NCI-H82 (cell line): ENCODE results near the gene HOXA6.

Source experiments
- DNase-seq: peaks from one replicate; lab custom pipeline; 2025; lab: John Stamatoyannopoulos, UW

HOXA6 gene

DNA sequence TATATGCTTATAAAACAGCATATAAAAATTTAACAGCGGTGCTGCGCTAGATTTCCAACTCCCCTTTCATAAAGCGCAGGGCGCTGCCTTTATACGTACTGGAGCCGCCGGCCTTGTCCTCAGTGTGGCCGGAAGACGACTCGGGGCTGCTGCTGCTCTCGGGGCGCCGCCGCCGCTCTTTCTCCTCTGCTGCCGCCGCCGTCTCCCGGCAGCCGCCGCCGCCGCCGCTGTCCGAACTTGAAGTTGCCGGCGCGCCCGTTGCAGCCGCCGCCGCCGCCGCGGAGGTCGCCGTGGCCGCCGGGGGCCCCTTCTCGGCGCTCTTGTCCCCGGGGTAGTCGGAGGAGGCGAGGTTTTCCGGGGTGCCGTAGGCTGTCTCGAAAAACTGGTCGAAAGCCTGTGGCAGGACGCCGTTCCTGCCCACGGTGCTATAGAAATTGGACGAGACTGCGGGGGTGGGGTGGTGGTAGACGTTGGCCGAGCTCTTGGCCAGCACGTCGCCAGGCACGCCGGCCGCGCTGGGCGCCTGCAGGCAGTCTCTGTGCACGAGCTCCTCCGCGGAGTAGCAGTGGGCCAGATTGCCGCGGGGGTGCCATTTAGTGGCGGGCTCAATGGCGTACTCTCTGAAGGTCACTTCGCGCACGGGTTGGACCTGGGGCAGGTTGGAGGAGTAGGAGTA lies 36.9 kb upstream of the HOXA6 start:
- DNase-seq: peak; percentile 64

DNA sequence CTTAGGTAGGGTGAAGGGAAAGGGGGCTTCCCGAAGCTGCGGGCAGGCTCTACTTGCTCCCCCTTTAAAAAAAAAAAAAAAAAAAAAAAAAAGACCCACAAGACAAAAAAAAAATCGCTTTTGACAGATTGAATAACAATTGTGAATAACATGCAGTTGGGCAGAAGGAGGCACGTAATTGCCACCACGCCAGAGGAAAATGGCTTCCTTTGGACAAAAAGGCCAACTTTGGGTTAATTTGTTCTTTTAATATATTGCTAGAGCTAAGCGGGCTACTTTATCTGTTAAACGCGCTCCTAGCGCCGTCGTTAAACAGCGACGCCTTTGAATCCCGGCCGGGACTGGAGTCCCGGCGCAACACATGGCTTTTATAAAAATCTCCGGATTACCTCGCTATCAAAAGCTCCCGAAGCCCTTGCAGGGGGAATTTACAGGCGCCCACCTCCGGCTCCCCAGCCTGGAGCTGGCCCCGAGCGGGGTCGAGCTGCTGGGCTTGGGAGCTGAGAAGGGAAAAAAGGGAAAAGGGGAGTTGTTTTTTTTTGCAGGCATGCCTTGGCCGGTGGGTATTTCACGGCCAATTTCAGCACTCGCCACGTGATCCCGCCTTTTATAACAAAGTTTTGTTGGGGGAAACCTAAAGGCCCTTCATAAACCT lies 36.2 kb upstream of the HOXA6 start:
- DNase-seq: peak; percentile 74

DNA sequence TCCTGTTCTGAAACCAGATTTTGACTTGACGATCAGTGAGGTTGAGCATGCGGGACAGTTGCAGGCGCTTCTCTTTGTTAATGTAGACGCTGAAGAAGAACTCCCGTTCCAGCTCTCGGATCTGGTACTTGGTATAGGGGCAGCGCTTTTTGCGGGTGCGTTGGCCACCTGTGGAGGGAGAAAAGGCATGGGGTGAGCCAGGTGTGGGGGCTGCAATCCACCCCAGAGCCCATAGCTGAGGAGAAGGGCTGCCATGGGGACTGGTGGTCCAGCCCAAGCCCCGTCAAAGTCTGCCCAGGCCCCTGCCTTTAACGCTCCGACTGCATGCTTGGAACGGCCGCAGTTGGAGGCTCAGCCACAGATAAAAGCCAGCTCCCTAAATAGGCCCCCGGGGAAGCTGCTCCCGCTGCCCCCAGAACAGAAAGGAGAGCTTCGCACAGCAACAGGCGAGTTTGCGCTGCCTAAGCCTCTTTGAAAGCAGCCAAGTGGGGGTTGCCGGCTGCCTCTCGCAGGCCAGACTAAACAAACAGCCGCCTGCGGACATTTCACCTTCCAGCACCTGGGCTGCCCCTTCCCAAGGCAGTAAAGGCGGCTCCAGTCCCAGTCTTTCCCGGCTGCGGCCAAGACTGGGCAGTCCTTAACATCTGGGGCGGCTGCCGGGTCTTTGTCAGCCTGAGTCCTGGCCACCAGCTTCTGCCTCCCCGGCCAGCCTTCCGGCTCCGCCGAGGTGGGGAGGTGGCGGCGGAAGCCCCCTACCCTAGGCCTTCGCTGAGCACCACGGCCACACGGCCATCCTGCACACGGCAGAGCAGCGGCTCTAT lies 35.5 kb upstream of the HOXA6 start:
- DNase-seq: peak; percentile 71

DNA sequence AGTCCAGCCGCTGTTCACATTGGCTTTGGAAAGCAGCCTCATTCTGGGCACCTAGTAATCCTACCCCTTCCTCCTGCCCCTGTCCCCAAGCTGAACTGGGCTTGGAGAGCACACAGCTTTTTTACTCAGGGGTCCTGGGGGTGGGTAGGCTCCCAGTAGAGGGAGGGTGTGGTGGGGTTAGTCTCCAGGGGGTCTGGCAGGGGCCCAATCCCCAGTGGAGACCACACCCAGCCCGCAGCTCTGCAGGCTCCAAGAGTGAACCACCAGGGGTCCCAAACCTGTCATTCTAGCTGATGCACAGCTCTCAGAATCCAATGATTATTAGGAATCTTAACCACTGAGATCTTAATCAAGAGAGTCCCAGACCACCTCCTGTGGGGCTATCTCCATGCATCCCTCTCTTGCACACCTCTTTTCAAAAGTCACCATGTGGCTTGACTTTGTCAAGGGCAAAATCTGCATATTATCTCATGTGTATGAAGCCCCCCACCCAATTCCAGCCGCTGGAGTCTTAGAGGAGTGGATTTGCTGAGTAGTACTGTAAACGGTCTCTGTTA lies 34.8 kb upstream of the HOXA6 start:
- DNase-seq: no peak

DNA sequence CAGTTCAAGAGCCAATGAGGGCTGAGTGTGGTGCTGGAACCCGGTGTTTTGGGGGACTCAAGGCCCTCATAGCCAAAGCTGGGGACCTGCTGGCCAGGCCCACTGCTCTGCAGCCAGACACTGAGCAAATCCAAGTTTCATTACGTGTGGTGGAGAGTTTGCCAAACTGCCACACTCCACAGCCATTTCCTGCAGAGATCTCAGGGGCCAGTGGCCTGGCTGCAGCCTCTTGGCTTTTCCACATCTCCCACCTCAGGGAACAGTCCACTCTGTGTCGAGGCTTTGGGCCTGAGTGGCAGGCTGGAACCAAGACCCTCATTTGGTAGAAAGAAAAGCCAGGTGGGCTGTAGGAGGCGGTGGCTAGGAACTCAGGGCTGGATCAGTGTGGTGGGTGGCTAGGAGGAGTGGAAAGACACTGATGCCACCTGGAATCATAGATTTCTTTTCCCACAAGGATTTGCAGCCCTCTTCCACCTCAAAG lies 34.3 kb upstream of the HOXA6 start:
- no peak for DNase-seq

DNA sequence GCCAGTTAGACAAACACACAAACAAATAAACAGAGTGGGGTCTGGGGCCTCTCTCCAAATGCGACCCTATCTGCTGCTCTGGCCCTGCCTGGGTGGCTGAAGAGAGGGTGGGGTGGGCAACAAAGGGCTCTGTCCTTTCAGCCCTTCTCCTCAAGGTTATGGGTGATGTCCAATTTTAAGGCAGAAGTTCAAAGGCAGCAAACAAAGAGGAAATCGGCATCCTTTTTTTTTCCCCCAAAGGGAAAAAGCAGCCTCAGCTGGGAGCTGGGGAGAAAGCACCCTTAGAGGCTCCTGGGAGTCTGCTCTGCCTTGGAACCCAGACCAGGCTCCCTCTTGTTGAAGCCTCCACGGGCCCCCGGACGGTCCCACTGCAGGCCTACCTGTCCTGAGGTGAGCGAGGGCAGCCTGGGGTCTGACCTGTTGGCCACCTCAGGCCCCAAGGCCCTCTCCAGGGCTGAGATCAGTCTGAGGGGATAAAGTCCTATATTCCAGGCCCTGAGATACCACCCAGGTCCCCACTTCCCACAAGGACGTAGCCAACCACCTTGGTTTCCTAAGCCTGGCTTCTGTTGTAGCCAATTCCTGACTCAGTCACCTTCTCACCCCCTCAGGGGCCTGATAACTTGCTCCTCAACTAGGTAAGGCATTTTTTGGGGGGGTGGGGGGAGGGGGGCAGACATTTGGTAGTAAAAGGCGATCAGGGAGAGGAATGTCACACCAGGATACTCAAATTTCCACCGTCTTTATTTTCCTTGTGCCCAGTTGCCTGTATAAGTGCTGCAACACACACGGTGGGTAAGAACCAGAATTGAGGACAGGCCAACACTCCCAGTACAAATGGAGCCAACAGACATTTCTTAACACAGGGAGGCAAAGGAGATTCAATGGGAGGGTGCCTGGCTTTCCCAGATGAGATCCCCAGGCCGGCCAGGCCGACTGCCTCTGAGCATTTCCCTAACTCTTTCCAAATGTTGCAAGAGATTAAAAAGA lies 33.2 kb upstream of the HOXA6 start:
- DNase-seq: no peak

DNA sequence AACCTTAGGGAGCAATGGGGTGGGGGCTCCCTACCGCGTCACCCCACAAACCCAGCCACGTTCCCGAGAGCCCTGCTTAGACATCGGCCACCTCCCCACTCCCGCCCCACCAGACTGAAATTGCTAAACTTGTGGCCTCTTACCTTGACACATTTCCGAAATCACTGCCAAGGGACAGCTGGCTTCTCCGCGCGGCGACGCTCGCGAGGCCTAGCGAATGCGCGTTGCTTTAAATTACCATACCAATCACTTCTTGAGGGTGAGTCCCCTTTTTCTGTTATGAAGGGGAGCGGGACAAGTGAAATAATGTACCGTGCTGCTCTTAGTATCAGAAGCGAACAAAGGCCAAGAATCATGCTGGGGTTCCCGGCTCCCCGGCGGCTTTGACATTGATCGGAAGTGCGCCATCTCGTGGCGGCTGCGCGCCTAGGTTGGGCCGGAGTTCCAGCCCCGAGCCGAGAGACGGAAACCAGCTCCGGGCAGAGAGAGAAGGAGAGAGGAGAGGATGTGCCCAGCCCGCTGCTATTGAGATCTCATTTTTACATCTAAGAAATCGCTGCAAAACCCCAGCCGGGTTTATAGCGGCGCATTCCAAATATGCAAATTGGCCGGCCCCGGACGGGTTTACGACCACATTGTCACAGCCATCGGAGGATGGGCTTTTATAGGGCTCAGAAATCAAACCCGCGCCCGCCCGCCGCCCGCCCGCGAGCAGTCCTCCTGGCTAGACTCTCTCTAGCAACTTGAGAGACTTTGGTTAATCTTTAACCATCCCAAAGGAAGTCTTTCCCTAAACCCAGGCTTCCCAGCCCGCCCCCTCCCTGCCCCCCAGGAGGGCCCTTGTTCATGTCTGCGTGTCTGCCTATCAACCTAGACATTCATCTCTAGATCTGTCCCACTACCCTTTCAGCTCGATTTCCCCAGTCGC lies 32.2 kb upstream of the HOXA6 start:
- DNase-seq: peak; percentile 70

DNA sequence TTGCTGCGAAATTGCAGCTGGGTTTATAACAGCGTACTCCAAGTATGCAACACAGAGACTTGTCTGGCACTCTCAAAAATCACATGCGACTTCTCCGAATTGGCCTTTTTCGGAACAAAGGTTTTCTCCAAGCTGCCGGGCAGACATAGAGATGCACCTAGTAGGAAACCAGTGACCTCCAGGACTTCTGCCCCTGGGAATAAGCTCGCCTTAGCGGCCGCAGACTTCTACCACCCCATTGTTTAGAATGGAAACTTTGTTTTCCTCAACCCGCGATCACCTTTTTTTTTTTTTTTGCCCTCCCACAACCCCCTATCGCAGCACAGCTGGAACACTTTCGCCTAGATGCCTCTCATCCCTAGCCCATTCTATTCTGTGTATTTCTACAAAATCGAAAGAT lies 31.5 kb upstream of the HOXA6 start:
- no peak for DNase-seq

DNA sequence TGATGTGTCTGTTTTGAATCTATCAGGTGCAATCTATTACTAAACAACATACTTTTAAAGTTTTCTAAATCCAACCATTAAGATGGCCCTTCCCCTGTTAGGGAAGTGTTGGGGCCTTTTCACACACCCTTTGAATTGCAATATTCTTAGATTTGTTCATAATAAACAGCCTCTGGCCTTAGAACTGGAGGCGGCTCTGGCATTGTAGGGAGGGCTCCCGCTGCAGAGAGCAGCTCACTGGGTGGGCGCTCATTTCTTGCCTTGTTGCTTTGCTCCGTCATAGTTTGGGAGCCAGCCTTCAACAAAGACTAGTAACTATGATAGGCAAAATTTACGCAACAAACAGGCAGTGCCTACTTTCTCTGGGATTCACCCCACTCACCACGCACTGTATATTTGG lies 30.8 kb upstream of the HOXA6 start:
- no peak for DNase-seq

DNA sequence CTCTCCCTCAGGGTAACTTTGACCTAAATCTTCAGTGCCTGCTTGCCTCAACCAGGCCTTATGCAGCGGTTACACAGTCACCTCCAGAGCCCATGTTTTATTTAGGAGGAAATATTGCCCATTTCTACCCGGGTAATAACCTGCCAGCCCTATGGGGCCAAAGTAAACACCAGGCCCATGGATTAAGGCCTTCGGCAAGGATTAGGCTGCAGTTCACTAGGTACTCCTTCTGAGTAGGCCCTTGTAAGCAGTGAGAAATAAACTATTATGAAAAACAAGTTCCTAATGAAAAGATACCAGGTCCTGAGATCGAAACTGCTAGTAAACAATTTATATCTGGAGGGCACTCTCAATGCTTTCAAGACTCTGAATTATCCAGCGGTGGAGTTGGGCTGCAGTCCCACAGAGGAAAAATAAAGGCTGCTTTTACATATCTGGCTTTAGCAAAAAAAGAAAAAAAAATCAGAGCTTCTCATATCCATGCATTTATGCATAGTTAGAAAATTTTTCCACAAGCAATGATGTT lies 30.3 kb upstream of the HOXA6 start:
- peak; percentile 66 for DNase-seq

DNA sequence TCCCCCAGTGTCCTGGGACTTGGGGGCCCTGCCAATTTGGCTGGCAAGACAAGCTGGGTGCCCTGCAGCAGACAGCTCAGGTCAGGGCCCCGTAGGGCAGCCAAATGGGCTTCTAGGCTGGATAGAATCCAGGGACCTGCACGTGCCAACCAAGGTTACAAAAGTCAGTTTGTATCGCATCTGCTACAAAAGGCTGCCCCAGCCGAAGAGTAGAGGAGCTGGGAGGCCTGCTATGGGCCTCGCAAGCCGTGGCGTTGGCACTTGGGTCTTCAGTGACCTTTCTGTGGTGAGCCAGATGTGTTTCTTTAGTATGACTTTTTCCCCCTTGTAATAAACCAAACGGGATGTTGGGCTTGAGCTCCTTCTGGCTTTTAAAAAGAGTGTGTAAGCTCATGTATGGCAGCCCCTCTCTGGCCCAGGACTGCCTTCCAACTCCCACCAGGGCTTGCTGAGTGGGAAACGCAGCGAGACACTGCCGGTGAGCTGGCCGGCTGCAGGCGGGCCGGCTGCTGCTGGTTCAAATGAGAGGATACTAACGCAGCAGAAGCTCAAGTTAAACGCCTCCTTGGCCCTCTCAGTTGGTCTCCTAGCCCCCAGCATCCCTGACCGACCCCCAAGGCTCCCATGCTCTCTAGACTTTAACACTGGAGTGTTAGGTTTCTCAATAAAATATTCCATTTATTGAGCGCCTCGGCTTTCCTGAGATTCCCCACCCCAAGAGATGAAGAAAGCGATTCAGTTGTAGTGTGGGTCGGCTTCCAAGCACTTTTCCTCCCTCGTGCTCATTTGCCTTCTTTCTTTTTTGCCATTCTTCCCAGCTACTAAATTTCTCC lies 29.6 kb upstream of the HOXA6 start:
- DNase-seq: no peak

DNA sequence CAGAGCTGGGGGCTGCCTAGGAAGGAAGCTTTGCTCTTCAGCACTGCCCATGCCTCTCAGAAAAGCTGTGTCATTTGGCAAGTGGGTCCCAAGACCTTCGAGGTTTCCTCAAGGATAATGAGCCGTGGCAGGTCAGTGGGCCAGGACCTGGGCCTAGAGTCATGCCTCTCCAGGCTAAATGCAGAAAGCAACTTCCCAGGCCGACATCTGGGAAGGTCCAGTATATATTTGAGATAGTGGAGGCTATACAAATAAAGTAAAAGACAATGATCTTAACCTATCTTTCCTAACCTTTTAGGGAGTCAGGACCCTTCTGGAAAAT lies 28.9 kb upstream of the HOXA6 start:
- no peak for DNase-seq

DNA sequence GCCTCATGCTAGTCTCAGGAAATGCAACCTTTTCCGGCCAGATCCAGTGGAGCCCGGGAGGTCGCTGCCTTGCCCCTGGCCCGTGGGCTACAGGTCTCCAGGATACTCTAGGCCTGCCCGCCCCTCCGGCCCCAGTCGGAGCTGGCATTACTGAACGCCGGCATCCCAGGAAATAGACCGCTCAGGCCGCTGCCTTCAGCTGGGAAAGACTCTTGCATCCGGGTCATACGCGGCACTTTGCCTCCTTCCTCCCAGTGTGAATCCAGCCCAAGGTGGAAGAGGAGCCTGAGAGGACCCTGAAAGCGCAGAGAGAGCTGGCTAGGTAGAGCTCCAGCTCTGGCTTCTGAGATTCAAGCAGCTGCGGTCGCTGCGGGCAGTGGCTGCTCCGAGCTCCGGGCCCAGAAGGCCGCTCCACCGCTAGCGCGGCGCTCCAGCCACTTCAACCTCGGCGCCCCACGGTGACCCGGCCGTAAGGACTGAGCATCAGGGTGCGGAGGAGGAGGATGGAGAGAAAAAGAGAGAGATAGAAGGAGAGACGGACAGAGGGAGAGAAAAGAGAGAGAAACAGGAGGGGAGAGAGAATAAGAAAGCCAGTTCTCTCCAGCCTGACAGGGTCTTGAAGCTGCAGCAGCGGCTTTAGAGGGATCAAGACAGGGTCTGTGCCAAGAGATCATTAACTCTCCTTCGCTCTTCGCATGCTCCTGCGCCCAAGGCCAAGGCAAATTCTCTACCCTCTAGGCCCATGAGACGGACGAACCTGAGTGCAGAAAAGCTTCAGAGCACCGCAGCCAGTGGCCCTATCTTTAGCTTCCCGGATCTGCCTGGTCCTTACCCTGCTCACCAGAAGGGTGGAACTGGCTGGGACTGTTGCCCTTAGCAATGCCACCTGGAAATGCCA lies 28.3 kb upstream of the HOXA6 start:
- no peak for DNase-seq

DNA sequence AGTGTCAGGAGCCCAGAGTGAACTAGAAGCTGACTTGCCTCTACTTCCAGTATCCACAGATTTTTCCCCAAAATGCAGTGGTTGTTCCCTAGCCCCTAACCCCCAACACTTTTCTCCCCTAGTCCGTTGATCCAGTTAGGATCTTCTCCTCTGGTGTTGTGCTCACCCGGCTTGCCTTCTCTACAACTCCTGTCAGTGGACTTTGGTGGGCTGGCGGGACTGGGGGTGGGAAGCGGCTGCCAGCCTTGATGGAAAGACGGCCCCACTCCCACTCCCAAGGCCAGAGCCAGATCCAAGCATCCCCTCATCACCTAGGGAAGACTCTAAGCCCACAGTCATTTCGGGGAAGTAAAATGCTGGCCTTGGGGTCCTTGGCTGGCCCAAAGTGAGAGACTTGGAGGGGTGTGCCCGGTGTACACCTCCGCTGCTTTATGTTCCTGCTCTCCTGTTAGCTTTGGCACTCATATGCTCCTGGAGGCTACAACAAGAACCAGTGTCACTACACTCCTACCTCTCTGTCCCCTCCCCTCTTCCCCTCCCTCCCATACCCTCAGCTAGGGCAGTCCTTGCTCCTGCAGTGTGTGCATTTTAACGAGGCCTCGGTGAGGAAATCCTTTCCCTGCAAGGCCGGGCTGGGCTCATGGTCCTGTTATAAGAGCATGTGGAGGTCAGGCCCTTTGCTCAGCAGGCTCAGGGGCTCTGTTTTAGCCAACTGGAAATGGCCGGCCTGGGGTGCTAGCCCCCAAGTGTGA lies 27.5 kb upstream of the HOXA6 start:
- no peak for DNase-seq

DNA sequence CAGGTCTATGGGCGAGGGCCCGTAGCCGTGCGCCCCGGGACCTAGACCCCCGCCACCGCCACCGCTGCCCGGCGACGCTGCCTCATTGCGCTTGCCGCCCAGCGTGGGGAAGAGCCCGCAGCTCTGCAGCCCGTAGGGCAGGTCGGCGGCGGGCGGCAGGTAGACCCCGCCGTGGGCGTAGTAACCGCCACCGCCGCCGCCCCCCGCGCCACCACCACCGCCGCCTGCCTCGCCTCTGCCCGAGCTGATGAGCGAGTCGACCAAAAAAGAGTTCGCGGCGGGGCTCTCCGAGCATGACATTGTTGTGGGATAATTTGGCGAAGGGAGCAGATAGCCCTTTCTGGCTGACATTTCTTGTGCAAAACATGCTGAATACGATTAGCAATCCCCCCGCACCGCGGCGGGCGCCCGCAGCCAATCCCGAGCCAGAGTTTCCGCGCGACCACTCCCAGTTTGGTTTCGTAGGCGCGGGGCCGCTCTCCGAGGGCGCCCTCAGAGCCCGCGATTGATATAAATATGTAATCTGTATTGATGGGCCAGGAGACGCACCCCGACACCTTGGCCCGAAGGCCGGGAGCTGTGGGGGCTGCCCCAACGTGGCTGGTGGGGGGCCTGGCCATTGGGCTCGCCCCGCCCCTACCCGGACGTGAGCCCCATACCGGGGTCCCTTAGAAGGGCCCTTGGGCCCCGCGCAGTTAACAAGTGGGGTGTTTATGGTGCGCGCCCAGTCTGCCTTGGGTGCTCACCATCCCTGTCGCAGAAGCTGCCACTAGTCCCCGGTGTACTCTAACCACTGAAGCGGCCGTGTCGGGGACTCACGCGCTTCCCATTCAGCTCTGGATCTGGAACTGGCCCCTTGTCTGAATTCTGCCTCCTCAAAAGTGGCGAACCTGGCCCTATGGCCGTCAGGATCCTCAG lies 26.6 kb upstream of the HOXA6 start, which contains the start of gene HOXA10:
Gene HOXA10, minus strand, starts transcription at position 365 of the 918 bp plus-strand sequence. Its CDS starts 14 bp downstream, at position 351.
- DNase-seq: peak; percentile 47

DNA sequence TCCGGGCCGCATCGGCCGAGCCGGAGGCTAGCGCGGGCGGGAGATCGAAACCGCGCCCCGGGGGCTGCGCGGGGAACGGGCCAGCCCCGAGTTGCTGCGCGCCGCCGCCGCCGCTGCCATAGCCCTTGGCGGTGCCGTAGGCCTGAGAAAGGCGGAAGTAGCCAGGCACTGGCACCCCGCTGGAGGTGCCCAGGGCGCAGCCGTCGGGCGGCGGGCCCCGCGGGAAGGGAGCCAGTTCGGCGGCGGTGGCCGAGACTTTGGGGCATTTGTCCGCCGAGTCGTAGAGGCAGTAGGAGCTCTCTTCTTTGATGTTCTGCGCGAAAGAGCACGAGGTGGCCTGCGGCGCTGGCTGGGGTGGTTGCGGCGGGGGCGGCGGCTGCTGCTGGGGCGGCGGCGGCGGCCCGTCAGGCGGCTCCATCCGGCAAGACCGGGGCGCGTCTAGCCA lies 26.0 kb upstream of the HOXA6 start:
- no peak for DNase-seq
